ENCODE data around the gene TERT.
"Not testable (repeated sequence)": the region's sequence is repeated elsewhere in the genome, so short reads cannot be mapped to it uniquely, and the experiment has no call there.

TERT gene

DNA sequence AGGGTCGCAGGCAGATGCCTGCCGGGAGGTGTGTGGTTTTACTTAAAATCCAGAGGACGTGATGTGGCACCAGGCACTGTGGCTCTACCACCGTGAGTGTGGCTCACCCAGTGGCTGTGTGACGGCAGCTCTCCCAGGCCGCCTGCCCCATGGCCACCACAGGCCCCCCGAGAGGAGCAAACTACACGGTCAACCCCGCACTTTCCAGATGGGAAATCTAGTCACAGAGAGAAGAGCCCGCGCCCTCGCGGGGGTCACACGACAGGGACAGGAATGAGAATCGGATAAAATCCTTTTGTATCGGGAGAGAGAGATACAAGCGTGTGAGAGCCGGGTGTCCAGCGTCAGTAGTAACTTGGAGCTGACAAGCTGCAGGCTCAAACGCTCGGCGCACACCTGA, 24.4 kb downstream of the TERT start:
- 97% methylated on average over 22 of the region's 22 CpGs for WGBS (ENCODE audit: insufficient coverage)
- H3K36me3 ChIP-seq (ENCODE audit: control insufficient read depth in 4 of 4, insufficient read depth in 4 of 4, low read length in 3 of 4) = peaks cover 0 to 2% (median 0%) of the 10 kb centered on the region in 4 experiments
- CTCF ChIA-PET = no interaction called here
- H3K4me1 ChIP-seq (ENCODE audit: control extremely low read depth in 1 of 4, control insufficient read depth in 4 of 4, insufficient read depth in 4 of 4, low read length in 3 of 4) = no peaks in the 10 kb centered on the region
- no peak overlapping the region for H3K4me3 ChIP-seq (ENCODE audit: control insufficient read depth in 1 of 7, extremely low read depth in 1 of 7, insufficient read depth in 4 of 7, low read depth in 2 of 7, low read length in 6 of 7)
- no peaks in the 10 kb centered on the region for H3K27me3 ChIP-seq (replicated peaks in 2 of 5; ENCODE audit: control insufficient read depth in 4 of 5, insufficient read depth in 5 of 5, low read length in 4 of 5)
- no peak overlapping the region for H3K27ac ChIP-seq (ENCODE audit: insufficient read depth in 1 of 2, low read depth in 1 of 2, low read length in 2 of 2, poor library complexity in 1 of 2, severe bottlenecking in 2 of 2)
- peaks cover 0 to 8% (median 5%) of the 10 kb centered on the region in 5 experiments for H3K9me3 ChIP-seq (ENCODE audit: control extremely low read depth in 1 of 5, control insufficient read depth in 4 of 5, insufficient read depth in 2 of 5, low read depth in 1 of 5, low read length in 4 of 5)
- no peak for DNase-seq
- POLR2A ChIA-PET = no interaction called here

DNA sequence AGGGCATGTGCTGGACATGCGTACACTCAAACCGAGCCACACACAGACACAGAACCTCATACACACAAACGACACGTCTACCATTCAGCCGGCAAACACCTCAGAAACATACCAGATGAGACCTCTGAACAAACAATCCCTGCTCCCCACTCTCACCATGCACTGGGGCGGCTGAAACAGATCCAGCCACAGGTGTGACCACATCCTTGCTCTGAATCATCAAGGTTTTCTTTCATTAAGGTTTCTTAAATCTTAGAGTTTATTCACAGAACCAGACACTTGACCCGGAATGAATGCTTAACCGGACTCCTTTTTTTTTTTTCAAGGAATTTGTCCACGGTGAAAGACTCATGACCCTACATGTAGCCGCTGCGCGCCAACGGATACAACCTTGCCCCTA, 26.2 kb downstream of the TERT start:
- peaks cover 0 to 19% (median 11%) of the 10 kb centered on the region in 5 experiments for H3K9me3 ChIP-seq (ENCODE audit: control extremely low read depth in 1 of 5, control insufficient read depth in 4 of 5, insufficient read depth in 2 of 5, low read depth in 1 of 5, low read length in 4 of 5)
- WGBS (ENCODE audit: insufficient coverage) = 98% methylated on average over 8 of the region's 13 CpGs
- no peak overlapping the region for H3K27ac ChIP-seq (ENCODE audit: insufficient read depth in 1 of 2, low read depth in 1 of 2, low read length in 2 of 2, poor library complexity in 1 of 2, severe bottlenecking in 2 of 2)
- no peaks in the 10 kb centered on the region for H3K4me1 ChIP-seq (ENCODE audit: control extremely low read depth in 1 of 4, control insufficient read depth in 4 of 4, insufficient read depth in 4 of 4, low read length in 3 of 4)
- H3K36me3 ChIP-seq (ENCODE audit: control insufficient read depth in 4 of 4, insufficient read depth in 4 of 4, low read length in 3 of 4) = peaks cover 0 to 8% (median 0%) of the 10 kb centered on the region in 4 experiments
- H3K4me3 ChIP-seq (ENCODE audit: control insufficient read depth in 1 of 7, extremely low read depth in 1 of 7, insufficient read depth in 4 of 7, low read depth in 2 of 7, low read length in 6 of 7) = no peak overlapping the region
- ChIA-PET CTCF (no interaction called here), POLR2A (no interaction called here)
- no peaks in the 10 kb centered on the region for H3K27me3 ChIP-seq (replicated peaks in 2 of 5; ENCODE audit: control insufficient read depth in 4 of 5, insufficient read depth in 5 of 5, low read length in 4 of 5)
- DNase-seq = no peak

DNA sequence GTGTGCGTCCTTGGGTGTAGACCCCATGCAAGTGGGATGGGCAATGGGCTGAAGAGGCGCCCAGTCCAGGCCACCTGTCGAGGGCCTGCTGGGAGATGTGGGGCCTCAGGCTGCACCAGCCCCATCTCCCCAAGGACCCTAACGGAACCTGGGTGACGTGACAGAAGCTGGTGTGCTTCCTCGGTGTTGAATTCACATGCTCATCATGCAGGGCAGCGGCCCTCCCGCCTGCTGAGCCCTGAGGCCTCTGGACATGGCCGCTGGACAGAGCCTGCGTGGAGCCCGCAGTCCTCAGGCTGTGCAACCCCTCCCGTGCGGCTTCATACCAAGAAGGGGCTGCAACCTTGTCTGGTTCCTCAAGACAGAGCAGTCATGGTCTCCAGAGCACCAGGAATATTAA, 26.8 kb downstream of the TERT start:
- H3K4me1 ChIP-seq (ENCODE audit: control extremely low read depth in 1 of 4, control insufficient read depth in 4 of 4, insufficient read depth in 4 of 4, low read length in 3 of 4) = no peaks in the 10 kb centered on the region
- DNase-seq = no peak
- H3K4me3 ChIP-seq (ENCODE audit: control insufficient read depth in 1 of 7, extremely low read depth in 1 of 7, insufficient read depth in 4 of 7, low read depth in 2 of 7, low read length in 6 of 7) = no peak overlapping the region
- H3K27me3 ChIP-seq (replicated peaks in 2 of 5; ENCODE audit: control insufficient read depth in 4 of 5, insufficient read depth in 5 of 5, low read length in 4 of 5) = no peaks in the 10 kb centered on the region
- POLR2A ChIA-PET = no interaction called here
- WGBS (ENCODE audit: insufficient coverage) = 93% methylated on average over 10 of the region's 13 CpGs
- CTCF ChIA-PET = no interaction called here
- H3K9me3 ChIP-seq (ENCODE audit: control extremely low read depth in 1 of 5, control insufficient read depth in 4 of 5, insufficient read depth in 2 of 5, low read depth in 1 of 5, low read length in 4 of 5) = peaks cover 0 to 22% (median 14%) of the 10 kb centered on the region in 5 experiments
- peaks cover 0 to 11% (median 0%) of the 10 kb centered on the region in 4 experiments for H3K36me3 ChIP-seq (ENCODE audit: control insufficient read depth in 4 of 4, insufficient read depth in 4 of 4, low read length in 3 of 4)
- H3K27ac ChIP-seq (ENCODE audit: insufficient read depth in 1 of 2, low read depth in 1 of 2, low read length in 2 of 2, poor library complexity in 1 of 2, severe bottlenecking in 2 of 2) = no peak overlapping the region

DNA sequence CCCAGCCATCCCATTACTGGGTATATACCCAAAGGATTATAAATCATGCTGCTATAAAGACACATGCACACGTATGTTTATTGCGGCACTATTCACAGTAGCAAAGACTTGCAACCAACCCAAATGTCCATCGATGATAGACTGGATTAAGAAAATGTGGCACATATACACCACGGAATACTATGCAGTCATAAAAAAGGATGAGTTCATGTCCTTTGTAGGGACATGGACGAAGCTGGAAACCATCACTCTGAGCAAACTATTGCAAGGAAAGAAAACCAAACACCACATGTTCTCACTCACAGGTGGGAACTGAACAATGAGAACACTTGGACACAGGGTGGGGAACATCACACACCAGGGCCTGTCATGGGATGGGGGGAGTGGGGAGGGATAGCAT, 27.4 kb downstream of the TERT start:
- DNase-seq; H3K27ac ChIP-seq (ENCODE audit: insufficient read depth in 1 of 2, low read depth in 1 of 2, low read length in 2 of 2, poor library complexity in 1 of 2, severe bottlenecking in 2 of 2); H3K4me1 ChIP-seq (ENCODE audit: control extremely low read depth in 1 of 4, control insufficient read depth in 4 of 4, insufficient read depth in 4 of 4, low read length in 3 of 4); CTCF ChIA-PET; H3K27me3 ChIP-seq (replicated peaks in 2 of 5; ENCODE audit: control insufficient read depth in 4 of 5, insufficient read depth in 5 of 5, low read length in 4 of 5); POLR2A ChIA-PET; H3K4me3 ChIP-seq (ENCODE audit: control insufficient read depth in 1 of 7, extremely low read depth in 1 of 7, insufficient read depth in 4 of 7, low read depth in 2 of 7, low read length in 6 of 7): not testable (repeated sequence)
- WGBS (ENCODE audit: insufficient coverage) = no CpG with 5 or more reads among the region's 5 CpGs
- Histone ChIP-seq H3K9me3 (ENCODE audit: control extremely low read depth in 1 of 5, control insufficient read depth in 4 of 5, insufficient read depth in 2 of 5, low read depth in 1 of 5, low read length in 4 of 5) (peaks cover 0 to 26% (median 18%) of the 10 kb centered on the region in 5 experiments), H3K36me3 (ENCODE audit: control insufficient read depth in 4 of 4, insufficient read depth in 4 of 4, low read length in 3 of 4) (peaks cover 0 to 11% (median 0%) of the 10 kb centered on the region in 4 experiments)

DNA sequence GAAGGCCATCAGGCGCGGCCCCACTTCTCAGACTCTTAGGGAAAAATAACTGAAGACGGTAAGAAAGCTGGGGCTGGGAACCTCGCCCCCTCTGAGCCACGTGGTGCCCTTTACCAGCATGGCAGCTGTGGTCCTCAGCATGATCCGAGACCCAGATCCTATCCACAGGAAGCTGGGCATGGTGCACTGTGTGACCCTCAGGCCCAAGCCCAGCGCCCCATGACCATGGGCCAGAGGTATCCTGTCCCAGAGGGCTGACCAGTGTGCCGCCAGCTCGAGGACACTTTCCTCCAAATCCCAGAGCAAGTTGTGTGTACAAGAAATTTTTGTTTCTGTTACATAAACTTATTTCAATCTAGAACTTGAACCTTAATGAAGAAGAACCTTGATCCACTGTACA, 28.1 kb downstream of the TERT start:
- ChIA-PET CTCF (no interaction called here), POLR2A (no interaction called here)
- H3K9me3 ChIP-seq (ENCODE audit: control extremely low read depth in 1 of 5, control insufficient read depth in 4 of 5, insufficient read depth in 2 of 5, low read depth in 1 of 5, low read length in 4 of 5) = peaks cover 0 to 32% (median 25%) of the 10 kb centered on the region in 5 experiments

DNA sequence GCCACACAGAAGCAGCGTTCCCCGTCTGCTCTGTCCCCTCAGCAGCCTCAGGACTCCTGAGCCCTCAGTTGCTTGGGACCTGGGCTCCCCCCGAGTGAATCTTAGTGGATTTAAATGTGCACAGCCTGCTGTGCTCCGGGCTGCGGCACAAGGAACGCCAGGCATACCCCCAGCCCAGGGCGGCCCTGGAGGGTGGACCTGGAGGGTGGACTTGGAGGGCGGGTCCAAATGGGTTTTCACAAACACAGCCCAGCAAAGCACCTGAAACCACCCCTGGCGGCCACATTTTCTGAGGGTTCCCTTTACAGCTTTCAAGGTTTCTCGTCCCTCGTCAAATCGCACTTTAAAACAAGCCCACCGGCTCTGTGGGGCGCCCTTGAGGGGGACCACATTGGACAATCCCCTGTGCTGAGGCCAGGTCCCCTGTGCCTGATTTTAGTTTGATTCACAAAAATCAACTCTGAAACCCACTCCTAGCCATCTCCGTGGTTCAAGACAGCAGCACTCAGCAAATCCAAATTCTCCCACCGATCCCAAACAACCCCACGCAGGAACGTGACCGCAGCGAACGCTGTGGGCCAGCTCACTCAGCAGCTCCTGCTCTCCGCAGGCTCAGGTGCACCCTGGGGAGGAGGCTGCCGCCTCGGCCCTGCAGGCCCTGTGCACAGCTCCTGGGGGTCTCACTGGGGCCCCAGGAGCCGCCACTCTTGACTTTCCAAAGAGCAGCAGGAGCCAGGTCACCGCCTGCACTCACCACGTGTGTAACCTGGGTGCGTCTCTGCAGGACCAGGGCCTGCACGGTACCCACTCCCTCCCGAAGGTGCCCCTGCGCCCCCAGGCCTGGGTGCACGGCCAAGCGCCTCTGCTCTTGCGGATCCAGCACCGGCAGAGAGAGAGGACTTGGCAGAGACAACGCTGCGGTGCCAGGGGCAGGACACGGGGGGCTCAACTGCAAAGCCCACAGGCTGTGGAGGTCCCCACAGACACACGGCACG, 29.1 kb downstream of the TERT start:
- CTCF ChIA-PET = no interaction called here
- Histone ChIP-seq H3K27ac (ENCODE audit: insufficient read depth in 1 of 2, low read depth in 1 of 2, low read length in 2 of 2, poor library complexity in 1 of 2, severe bottlenecking in 2 of 2) (no peak overlapping the region), H3K4me1 (ENCODE audit: control extremely low read depth in 1 of 4, control insufficient read depth in 4 of 4, insufficient read depth in 4 of 4, low read length in 3 of 4) (no peaks in the 10 kb centered on the region), H3K9me3 (ENCODE audit: control extremely low read depth in 1 of 5, control insufficient read depth in 4 of 5, insufficient read depth in 2 of 5, low read depth in 1 of 5, low read length in 4 of 5) (peaks cover 0 to 43% (median 32%) of the 10 kb centered on the region in 5 experiments), H3K27me3 (replicated peaks in 2 of 5; ENCODE audit: control insufficient read depth in 4 of 5, insufficient read depth in 5 of 5, low read length in 4 of 5) (no peaks in the 10 kb centered on the region), H3K4me3 (ENCODE audit: control insufficient read depth in 1 of 7, extremely low read depth in 1 of 7, insufficient read depth in 4 of 7, low read depth in 2 of 7, low read length in 6 of 7) (no peak overlapping the region), H3K36me3 (ENCODE audit: control insufficient read depth in 4 of 4, insufficient read depth in 4 of 4, low read length in 3 of 4) (peaks cover 0 to 11% (median 0%) of the 10 kb centered on the region in 4 experiments)
- no peak for DNase-seq
- POLR2A ChIA-PET = interaction anchor here (0.7 kb wide), 1 partner anchor 85 kb away, joined by 3 read pairs; no protein-coding TSS in a partner anchor
- 96% methylated on average over 36 of the region's 40 CpGs for WGBS (ENCODE audit: insufficient coverage)

More for the DNA sequence above, 28.1 kb downstream of the TERT start:
- Histone ChIP-seq H3K27ac (ENCODE audit: insufficient read depth in 1 of 2, low read depth in 1 of 2, low read length in 2 of 2, poor library complexity in 1 of 2, severe bottlenecking in 2 of 2) (no peak overlapping the region), H3K4me1 (ENCODE audit: control extremely low read depth in 1 of 4, control insufficient read depth in 4 of 4, insufficient read depth in 4 of 4, low read length in 3 of 4) (no peaks in the 10 kb centered on the region), H3K4me3 (ENCODE audit: control insufficient read depth in 1 of 7, extremely low read depth in 1 of 7, insufficient read depth in 4 of 7, low read depth in 2 of 7, low read length in 6 of 7) (no peak overlapping the region), H3K36me3 (ENCODE audit: control insufficient read depth in 4 of 4, insufficient read depth in 4 of 4, low read length in 3 of 4) (peaks cover 0 to 11% (median 0%) of the 10 kb centered on the region in 4 experiments), H3K27me3 (replicated peaks in 2 of 5; ENCODE audit: control insufficient read depth in 4 of 5, insufficient read depth in 5 of 5, low read length in 4 of 5) (no peaks in the 10 kb centered on the region)
- no peak for DNase-seq
- 96% methylated on average over 6 of the region's 9 CpGs for WGBS (ENCODE audit: insufficient coverage)

DNA sequence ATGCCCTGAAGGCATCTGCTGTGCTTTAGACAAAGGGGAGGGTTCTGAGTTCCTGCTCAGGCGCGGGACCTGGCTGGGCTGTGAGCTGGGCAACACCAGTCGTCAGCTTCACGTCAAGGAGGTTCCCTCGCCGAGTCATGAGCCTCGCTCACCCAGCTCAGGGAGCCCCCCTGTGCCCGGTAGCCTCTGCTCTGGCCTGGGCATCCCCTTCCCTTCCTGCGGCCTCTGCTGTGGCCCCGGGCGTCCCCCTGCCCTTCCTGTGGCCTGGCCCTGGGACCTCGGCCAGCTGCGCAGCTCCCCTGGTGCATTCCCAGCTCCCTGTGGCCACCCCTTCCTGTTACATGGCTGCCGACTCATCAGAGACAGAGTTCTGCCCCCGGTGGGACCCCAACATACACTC, 29.8 kb downstream of the TERT start:
- ChIA-PET POLR2A (interaction anchor here (0.7 kb wide), 1 partner anchor 86 kb away, joined by 3 read pairs; no protein-coding TSS in a partner anchor), CTCF (no interaction called here)
- DNase-seq = no peak
- no peaks in the 10 kb centered on the region for H3K4me1 ChIP-seq (ENCODE audit: control extremely low read depth in 1 of 4, control insufficient read depth in 4 of 4, insufficient read depth in 4 of 4, low read length in 3 of 4)
- no peaks in the 10 kb centered on the region for H3K27me3 ChIP-seq (replicated peaks in 2 of 5; ENCODE audit: control insufficient read depth in 4 of 5, insufficient read depth in 5 of 5, low read length in 4 of 5)
- peaks cover 0 to 50% (median 34%) of the 10 kb centered on the region in 5 experiments for H3K9me3 ChIP-seq (ENCODE audit: control extremely low read depth in 1 of 5, control insufficient read depth in 4 of 5, insufficient read depth in 2 of 5, low read depth in 1 of 5, low read length in 4 of 5)
- H3K36me3 ChIP-seq (ENCODE audit: control insufficient read depth in 4 of 4, insufficient read depth in 4 of 4, low read length in 3 of 4) = peaks cover 0 to 11% (median 0%) of the 10 kb centered on the region in 4 experiments
- WGBS (ENCODE audit: insufficient coverage) = 93% methylated on average over 9 of the region's 15 CpGs
- no peak overlapping the region for H3K4me3 ChIP-seq (ENCODE audit: control insufficient read depth in 1 of 7, extremely low read depth in 1 of 7, insufficient read depth in 4 of 7, low read depth in 2 of 7, low read length in 6 of 7)
- H3K27ac ChIP-seq (ENCODE audit: insufficient read depth in 1 of 2, low read depth in 1 of 2, low read length in 2 of 2, poor library complexity in 1 of 2, severe bottlenecking in 2 of 2) = no peak overlapping the region
